K562 (cell line): ENCODE measurements around the gene TMA7B. TPM values are rescaled to one million over a fixed set of nuclear protein-coding genes. Genes with fewer than 3 reads are reported as not detected.
A peak's percentile ranks its signal among the peaks of the same experiment; 100 is the strongest.

Source experiments
- polyA plus RNA-seq, 8 experiments: library from polyadenylated mRNA; depleted of rRNA in 4 of 8; stranded (reverse) in 5 of 8; unstranded in 3 of 8; fragments of >200 nt; fragmentation: Nextera tagmentation in 2 of 8; fragmentation: Illumina TruSeq in 1 of 8; extraction: Ambion mirVana in 2 of 8; extraction: Trizol in 1 of 8; gene quantifications; 2 replicates each; pipeline versions ENCODE4 v1.2.1 to v1.2.3, GENCODE V29; 2011 to 2014; ENCODE audit warnings: inconsistent platforms in 1 of 8, missing spikeins in 1 of 8
- total RNA-seq, 7 experiments: library from RNA; depleted of rRNA in 6 of 7; stranded (reverse); fragments of >200 nt in 6 of 7; fragmentation: Illumina TruSeq in 2 of 7; extraction: Trizol in 2 of 7; gene quantifications; 2 replicates each; pipeline versions ENCODE4 v1.2.1 to v1.2.3, GENCODE V29; 2011 to 2021; ENCODE audit warnings: low replicate concordance in 1 of 7
- TF ChIP-seq, protein P1 (sequence below): fragments of 450-650 bp; IDR thresholded peaks from 2 replicates; pipeline ENCODE4 v1.6.1; 2016; ENCODE audit warnings: mild to moderate bottlenecking, moderate library complexity
- TF ChIP-seq, protein P2 (sequence below), 2 experiments: fragments of 450-650 bp in 1 of 2; sonication (generic) in 1 of 2; formaldehyde crosslinking in 1 of 2; IDR thresholded peaks; 2 replicates each; pipeline versions ENCODE4 v1.7.1 to v1.9.0; 2016 to 2022; ENCODE audit warnings: inconsistent platforms in 1 of 2, mild to moderate bottlenecking in 1 of 2, missing genetic modification reagents in 1 of 2
- TF ChIP-seq, protein P3 (sequence below): sonication (generic); IDR thresholded peaks from 2 replicates; pipeline ENCODE4 v1.6.1; 2016

The TMA7B gene
- total and polyA plus RNA-seq, 9 of the 15 experiments (the other 6 are each of a cell fraction or from before 2014, with no cell fraction given): 5.6 to 14.2 (median 11.8) TPM

- TF ChIP-seq, protein P1, sequence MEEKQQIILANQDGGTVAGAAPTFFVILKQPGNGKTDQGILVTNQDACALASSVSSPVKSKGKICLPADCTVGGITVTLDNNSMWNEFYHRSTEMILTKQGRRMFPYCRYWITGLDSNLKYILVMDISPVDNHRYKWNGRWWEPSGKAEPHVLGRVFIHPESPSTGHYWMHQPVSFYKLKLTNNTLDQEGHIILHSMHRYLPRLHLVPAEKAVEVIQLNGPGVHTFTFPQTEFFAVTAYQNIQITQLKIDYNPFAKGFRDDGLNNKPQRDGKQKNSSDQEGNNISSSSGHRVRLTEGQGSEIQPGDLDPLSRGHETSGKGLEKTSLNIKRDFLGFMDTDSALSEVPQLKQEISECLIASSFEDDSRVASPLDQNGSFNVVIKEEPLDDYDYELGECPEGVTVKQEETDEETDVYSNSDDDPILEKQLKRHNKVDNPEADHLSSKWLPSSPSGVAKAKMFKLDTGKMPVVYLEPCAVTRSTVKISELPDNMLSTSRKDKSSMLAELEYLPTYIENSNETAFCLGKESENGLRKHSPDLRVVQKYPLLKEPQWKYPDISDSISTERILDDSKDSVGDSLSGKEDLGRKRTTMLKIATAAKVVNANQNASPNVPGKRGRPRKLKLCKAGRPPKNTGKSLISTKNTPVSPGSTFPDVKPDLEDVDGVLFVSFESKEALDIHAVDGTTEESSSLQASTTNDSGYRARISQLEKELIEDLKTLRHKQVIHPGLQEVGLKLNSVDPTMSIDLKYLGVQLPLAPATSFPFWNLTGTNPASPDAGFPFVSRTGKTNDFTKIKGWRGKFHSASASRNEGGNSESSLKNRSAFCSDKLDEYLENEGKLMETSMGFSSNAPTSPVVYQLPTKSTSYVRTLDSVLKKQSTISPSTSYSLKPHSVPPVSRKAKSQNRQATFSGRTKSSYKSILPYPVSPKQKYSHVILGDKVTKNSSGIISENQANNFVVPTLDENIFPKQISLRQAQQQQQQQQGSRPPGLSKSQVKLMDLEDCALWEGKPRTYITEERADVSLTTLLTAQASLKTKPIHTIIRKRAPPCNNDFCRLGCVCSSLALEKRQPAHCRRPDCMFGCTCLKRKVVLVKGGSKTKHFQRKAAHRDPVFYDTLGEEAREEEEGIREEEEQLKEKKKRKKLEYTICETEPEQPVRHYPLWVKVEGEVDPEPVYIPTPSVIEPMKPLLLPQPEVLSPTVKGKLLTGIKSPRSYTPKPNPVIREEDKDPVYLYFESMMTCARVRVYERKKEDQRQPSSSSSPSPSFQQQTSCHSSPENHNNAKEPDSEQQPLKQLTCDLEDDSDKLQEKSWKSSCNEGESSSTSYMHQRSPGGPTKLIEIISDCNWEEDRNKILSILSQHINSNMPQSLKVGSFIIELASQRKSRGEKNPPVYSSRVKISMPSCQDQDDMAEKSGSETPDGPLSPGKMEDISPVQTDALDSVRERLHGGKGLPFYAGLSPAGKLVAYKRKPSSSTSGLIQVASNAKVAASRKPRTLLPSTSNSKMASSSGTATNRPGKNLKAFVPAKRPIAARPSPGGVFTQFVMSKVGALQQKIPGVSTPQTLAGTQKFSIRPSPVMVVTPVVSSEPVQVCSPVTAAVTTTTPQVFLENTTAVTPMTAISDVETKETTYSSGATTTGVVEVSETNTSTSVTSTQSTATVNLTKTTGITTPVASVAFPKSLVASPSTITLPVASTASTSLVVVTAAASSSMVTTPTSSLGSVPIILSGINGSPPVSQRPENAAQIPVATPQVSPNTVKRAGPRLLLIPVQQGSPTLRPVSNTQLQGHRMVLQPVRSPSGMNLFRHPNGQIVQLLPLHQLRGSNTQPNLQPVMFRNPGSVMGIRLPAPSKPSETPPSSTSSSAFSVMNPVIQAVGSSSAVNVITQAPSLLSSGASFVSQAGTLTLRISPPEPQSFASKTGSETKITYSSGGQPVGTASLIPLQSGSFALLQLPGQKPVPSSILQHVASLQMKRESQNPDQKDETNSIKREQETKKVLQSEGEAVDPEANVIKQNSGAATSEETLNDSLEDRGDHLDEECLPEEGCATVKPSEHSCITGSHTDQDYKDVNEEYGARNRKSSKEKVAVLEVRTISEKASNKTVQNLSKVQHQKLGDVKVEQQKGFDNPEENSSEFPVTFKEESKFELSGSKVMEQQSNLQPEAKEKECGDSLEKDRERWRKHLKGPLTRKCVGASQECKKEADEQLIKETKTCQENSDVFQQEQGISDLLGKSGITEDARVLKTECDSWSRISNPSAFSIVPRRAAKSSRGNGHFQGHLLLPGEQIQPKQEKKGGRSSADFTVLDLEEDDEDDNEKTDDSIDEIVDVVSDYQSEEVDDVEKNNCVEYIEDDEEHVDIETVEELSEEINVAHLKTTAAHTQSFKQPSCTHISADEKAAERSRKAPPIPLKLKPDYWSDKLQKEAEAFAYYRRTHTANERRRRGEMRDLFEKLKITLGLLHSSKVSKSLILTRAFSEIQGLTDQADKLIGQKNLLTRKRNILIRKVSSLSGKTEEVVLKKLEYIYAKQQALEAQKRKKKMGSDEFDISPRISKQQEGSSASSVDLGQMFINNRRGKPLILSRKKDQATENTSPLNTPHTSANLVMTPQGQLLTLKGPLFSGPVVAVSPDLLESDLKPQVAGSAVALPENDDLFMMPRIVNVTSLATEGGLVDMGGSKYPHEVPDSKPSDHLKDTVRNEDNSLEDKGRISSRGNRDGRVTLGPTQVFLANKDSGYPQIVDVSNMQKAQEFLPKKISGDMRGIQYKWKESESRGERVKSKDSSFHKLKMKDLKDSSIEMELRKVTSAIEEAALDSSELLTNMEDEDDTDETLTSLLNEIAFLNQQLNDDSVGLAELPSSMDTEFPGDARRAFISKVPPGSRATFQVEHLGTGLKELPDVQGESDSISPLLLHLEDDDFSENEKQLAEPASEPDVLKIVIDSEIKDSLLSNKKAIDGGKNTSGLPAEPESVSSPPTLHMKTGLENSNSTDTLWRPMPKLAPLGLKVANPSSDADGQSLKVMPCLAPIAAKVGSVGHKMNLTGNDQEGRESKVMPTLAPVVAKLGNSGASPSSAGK: no peak
- TF ChIP-seq, protein P2, sequence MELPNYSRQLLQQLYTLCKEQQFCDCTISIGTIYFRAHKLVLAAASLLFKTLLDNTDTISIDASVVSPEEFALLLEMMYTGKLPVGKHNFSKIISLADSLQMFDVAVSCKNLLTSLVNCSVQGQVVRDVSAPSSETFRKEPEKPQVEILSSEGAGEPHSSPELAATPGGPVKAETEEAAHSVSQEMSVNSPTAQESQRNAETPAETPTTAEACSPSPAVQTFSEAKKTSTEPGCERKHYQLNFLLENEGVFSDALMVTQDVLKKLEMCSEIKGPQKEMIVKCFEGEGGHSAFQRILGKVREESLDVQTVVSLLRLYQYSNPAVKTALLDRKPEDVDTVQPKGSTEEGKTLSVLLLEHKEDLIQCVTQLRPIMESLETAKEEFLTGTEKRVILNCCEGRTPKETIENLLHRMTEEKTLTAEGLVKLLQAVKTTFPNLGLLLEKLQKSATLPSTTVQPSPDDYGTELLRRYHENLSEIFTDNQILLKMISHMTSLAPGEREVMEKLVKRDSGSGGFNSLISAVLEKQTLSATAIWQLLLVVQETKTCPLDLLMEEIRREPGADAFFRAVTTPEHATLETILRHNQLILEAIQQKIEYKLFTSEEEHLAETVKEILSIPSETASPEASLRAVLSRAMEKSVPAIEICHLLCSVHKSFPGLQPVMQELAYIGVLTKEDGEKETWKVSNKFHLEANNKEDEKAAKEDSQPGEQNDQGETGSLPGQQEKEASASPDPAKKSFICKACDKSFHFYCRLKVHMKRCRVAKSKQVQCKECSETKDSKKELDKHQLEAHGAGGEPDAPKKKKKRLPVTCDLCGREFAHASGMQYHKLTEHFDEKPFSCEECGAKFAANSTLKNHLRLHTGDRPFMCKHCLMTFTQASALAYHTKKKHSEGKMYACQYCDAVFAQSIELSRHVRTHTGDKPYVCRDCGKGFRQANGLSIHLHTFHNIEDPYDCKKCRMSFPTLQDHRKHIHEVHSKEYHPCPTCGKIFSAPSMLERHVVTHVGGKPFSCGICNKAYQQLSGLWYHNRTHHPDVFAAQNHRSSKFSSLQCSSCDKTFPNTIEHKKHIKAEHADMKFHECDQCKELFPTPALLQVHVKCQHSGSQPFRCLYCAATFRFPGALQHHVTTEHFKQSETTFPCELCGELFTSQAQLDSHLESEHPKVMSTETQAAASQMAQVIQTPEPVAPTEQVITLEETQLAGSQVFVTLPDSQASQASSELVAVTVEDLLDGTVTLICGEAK (IDR thresholded peaks at IDR 0.05): no peak
- TF ChIP-seq, protein P2 (CRISPR knock-in tag; IDR thresholded peaks at IDR 0.05): no peak
- TF ChIP-seq, protein P3, sequence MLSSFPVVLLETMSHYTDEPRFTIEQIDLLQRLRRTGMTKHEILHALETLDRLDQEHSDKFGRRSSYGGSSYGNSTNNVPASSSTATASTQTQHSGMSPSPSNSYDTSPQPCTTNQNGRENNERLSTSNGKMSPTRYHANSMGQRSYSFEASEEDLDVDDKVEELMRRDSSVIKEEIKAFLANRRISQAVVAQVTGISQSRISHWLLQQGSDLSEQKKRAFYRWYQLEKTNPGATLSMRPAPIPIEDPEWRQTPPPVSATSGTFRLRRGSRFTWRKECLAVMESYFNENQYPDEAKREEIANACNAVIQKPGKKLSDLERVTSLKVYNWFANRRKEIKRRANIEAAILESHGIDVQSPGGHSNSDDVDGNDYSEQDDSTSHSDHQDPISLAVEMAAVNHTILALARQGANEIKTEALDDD: 0 out of 2 replicates have a peak, but pooled peaks have one; percentile 13
Observed at GRCh38 chr22:39920134-39920743, 40.0 kb upstream of the TMA7B start (continued).
